WTC11 (cell line): ENCODE results near the gene YIF1A. TPM values are rescaled to one million over a fixed set of nuclear protein-coding genes. Genes with fewer than 3 reads are reported as not detected.

Experiments
- ATAC-seq: fragments of 200-7000 bp; cut with Tn5 transposase; 2 replicates; pipeline ENCODE4 v1.10.0; 2021; ENCODE audit warnings: mild to moderate bottlenecking, moderate library complexity
- CTCF ChIA-PET: fragments of 300-600 bp; sonication (Branson Sonifier 250); formaldehyde crosslinking; loops from one replicate; lab custom pipeline; 2021; ENCODE audit warnings: antibody characterized with exemption; lab: Charles Lee
- POLR2A ChIA-PET: fragments of 350-600 bp; sonication (Branson Sonifier 250); formaldehyde crosslinking; loops from one replicate; lab custom pipeline; 2021; ENCODE audit warnings: antibody characterized with exemption; lab: Charles Lee
- DNase-seq: peaks from one replicate; pipeline ENCODE4 v3.0.0; 2021; ENCODE audit warnings: low spot score
- H3K27ac Mint-ChIP-seq: 2 replicates; pipeline ENCODE4 v1.8.0; 2021; ENCODE audit warnings: mixed read lengths
- H3K27me3 Mint-ChIP-seq: 2 replicates; pipeline ENCODE4 v1.8.0; 2021; ENCODE audit warnings: low read depth, mild to moderate bottlenecking, moderate library complexity, mixed read lengths
- H3K36me3 Mint-ChIP-seq: 2 replicates; pipeline ENCODE4 v1.8.0; 2021; ENCODE audit warnings: mixed read lengths
- H3K4me1 Mint-ChIP-seq: 2 replicates; pipeline ENCODE4 v1.8.0; 2022; ENCODE audit warnings: mixed read lengths
- H3K4me3 Mint-ChIP-seq: 2 replicates; pipeline ENCODE4 v1.8.0; 2021; ENCODE audit warnings: mild to moderate bottlenecking, moderate library complexity, mixed read lengths
- H3K9me3 Mint-ChIP-seq: 2 replicates; pipeline ENCODE4 v1.8.0; 2021; ENCODE audit warnings: mixed read lengths
- ARID4B ChIP-seq: sonication (generic); formaldehyde crosslinking; IDR thresholded peaks from 2 replicates; pipeline ENCODE4 v1.8.0; 2023; ENCODE audit warnings: missing genetic modification reagents, mild to moderate bottlenecking, borderline replicate concordance
- CREB1 ChIP-seq: sonication (generic); formaldehyde crosslinking; IDR thresholded peaks from 2 replicates; pipeline ENCODE4 v1.8.0; 2023; ENCODE audit warnings: mild to moderate bottlenecking, missing genetic modification reagents
- E2F1 ChIP-seq: sonication (generic); formaldehyde crosslinking; IDR thresholded peaks from 2 replicates; pipeline ENCODE4 v1.8.0; 2022; ENCODE audit warnings: mild to moderate bottlenecking, missing genetic modification reagents
- ELF4 ChIP-seq: sonication (generic); formaldehyde crosslinking; IDR thresholded peaks from 2 replicates; pipeline ENCODE4 v1.8.1; 2022; ENCODE audit warnings: low read depth, mild to moderate bottlenecking, moderate library complexity, missing genetic modification reagents
- EMX1 ChIP-seq: fragments of 250-450 bp; sonication (Bioruptor Pico); IDR thresholded peaks from 2 replicates; pipeline ENCODE4 v1.8.0; 2021; ENCODE audit warnings: mild to moderate bottlenecking
- ETV6 ChIP-seq: sonication (generic); formaldehyde crosslinking; IDR thresholded peaks from 2 replicates; pipeline ENCODE4 v1.8.1; 2022; ENCODE audit warnings: mild to moderate bottlenecking, missing genetic modification reagents
- FOXJ3 ChIP-seq: sonication (generic); formaldehyde crosslinking; IDR thresholded peaks from 2 replicates; pipeline ENCODE4 v1.9.0; 2021; ENCODE audit warnings: missing genetic modification reagents, mild to moderate bottlenecking, borderline replicate concordance
- FOXK1 ChIP-seq: sonication (generic); formaldehyde crosslinking; IDR thresholded peaks from 2 replicates; pipeline ENCODE4 v1.8.0; 2022; ENCODE audit warnings: mild to moderate bottlenecking, moderate library complexity, missing genetic modification reagents
- GABPB1 ChIP-seq: sonication (generic); formaldehyde crosslinking; IDR thresholded peaks from 2 replicates; pipeline ENCODE4 v1.8.1; 2023; ENCODE audit warnings: mild to moderate bottlenecking, missing genetic modification reagents
- IRF2 ChIP-seq: sonication (generic); formaldehyde crosslinking; IDR thresholded peaks from 2 replicates; pipeline ENCODE4 v1.8.0; 2022; ENCODE audit warnings: low read depth, missing genetic modification reagents, borderline replicate concordance
- KAT7 ChIP-seq: sonication (generic); formaldehyde crosslinking; IDR thresholded peaks from 2 replicates; pipeline ENCODE4 v1.8.1; 2023; ENCODE audit warnings: missing genetic modification reagents, mild to moderate bottlenecking, borderline replicate concordance
- MLX ChIP-seq: sonication (generic); formaldehyde crosslinking; IDR thresholded peaks from 2 replicates; pipeline ENCODE4 v1.8.1; 2023; ENCODE audit warnings: mild to moderate bottlenecking, missing genetic modification reagents, moderate library complexity
- MYBL2 ChIP-seq: sonication (generic); formaldehyde crosslinking; IDR thresholded peaks from 2 replicates; pipeline ENCODE4 v1.8.1; 2023; ENCODE audit warnings: mild to moderate bottlenecking, moderate library complexity, missing genetic modification reagents
- NR1H2 ChIP-seq: sonication (generic); formaldehyde crosslinking; IDR thresholded peaks from 2 replicates; pipeline ENCODE4 v1.9.0; 2021; ENCODE audit warnings: mild to moderate bottlenecking, moderate library complexity, missing genetic modification reagents
- NR2C2 ChIP-seq: sonication (generic); formaldehyde crosslinking; IDR thresholded peaks from 2 replicates; pipeline ENCODE4 v1.8.0; 2022; ENCODE audit warnings: mild to moderate bottlenecking, missing genetic modification reagents
- NR3C1 ChIP-seq: sonication (generic); formaldehyde crosslinking; conservative IDR thresholded peaks from 2 replicates; pipeline ENCODE4 v1.8.1; 2023; ENCODE audit warnings: low read depth, mild to moderate bottlenecking, missing genetic modification reagents
- SMAD3 ChIP-seq: sonication (generic); formaldehyde crosslinking; IDR thresholded peaks from 2 replicates; pipeline ENCODE4 v1.8.0; 2022; ENCODE audit warnings: missing genetic modification reagents, mild to moderate bottlenecking, borderline replicate concordance
- TEAD1 ChIP-seq: sonication (generic); formaldehyde crosslinking; IDR thresholded peaks from 2 replicates; pipeline ENCODE4 v1.8.0; 2022; ENCODE audit warnings: mild to moderate bottlenecking, missing genetic modification reagents
- TEAD4 ChIP-seq: sonication (generic); formaldehyde crosslinking; IDR thresholded peaks from 2 replicates; pipeline ENCODE4 v1.8.0; 2022; ENCODE audit warnings: mild to moderate bottlenecking, missing genetic modification reagents
- TP53 ChIP-seq: sonication (generic); formaldehyde crosslinking; IDR thresholded peaks from 2 replicates; pipeline ENCODE4 v1.8.1; 2023; ENCODE audit warnings: mild to moderate bottlenecking, missing genetic modification reagents
- ZNF232 ChIP-seq: sonication (generic); formaldehyde crosslinking; IDR thresholded peaks from 2 replicates; pipeline ENCODE4 v1.8.0; 2022; ENCODE audit warnings: mild to moderate bottlenecking, missing genetic modification reagents
- ZNF263 ChIP-seq: sonication (generic); formaldehyde crosslinking; IDR thresholded peaks from 2 replicates; pipeline ENCODE4 v1.8.1; 2022; ENCODE audit warnings: low read depth, mild to moderate bottlenecking, moderate library complexity, missing genetic modification reagents
- ZNF317 ChIP-seq: sonication (generic); formaldehyde crosslinking; IDR thresholded peaks from 2 replicates; pipeline ENCODE4 v1.8.1; 2023; ENCODE audit warnings: low read depth, mild to moderate bottlenecking, moderate library complexity, missing genetic modification reagents, borderline replicate concordance
- ZNF423 ChIP-seq: fragments of 250-450 bp; sonication (Bioruptor Pico); IDR thresholded peaks from 2 replicates; pipeline ENCODE4 v2.1.2; 2022; ENCODE audit warnings: mild to moderate bottlenecking, moderate library complexity
- total RNA-seq: library from RNA; stranded (reverse); gene quantifications from 3 replicates; pipeline ENCODE4 v1.2.3, GENCODE V29; 2021
- TF ChIP-seq, protein P1 (sequence below): fragments of 250-450 bp; sonication (Bioruptor Pico); conservative IDR thresholded peaks from 2 replicates; pipeline ENCODE4 v1.9.0; 2021; ENCODE audit warnings: mild to moderate bottlenecking
- TF ChIP-seq, protein P2 (sequence below): sonication (generic); formaldehyde crosslinking; IDR thresholded peaks from 2 replicates; pipeline ENCODE4 v1.8.1; 2022; ENCODE audit warnings: mild to moderate bottlenecking, moderate library complexity, missing genetic modification reagents
- TF ChIP-seq, protein P3 (sequence below): fragments of 250-450 bp; sonication (Bioruptor Pico); IDR thresholded peaks from 2 replicates; pipeline ENCODE4 v1.9.0; 2021; ENCODE audit warnings: mild to moderate bottlenecking

YIF1A gene
- total RNA-seq, 1 experiment from 2014 or later, result 86.9 TPM

GRCh38 chr11:66251809-66252208 lies 37.1 kb downstream of the YIF1A start:
- Mint-ChIP-seq H3K27me3 (peaks cover 3% of the 10 kb centered on the region), H3K27ac (no peak overlapping the region), H3K36me3 (no peaks in the 10 kb centered on the region), H3K4me1 (peaks cover 8% of the 10 kb centered on the region), H3K4me3 (no peak overlapping the region), H3K9me3 (no peaks in the 10 kb centered on the region)
- TF ChIP-seq ARID4B (CRISPR knock-in tag) (no peak), ZNF263 (CRISPR knock-in tag) (no peak), EMX1 (no peak), TEAD1 (CRISPR knock-in tag) (no peak), FOXK1 (no peak), MYBL2 (CRISPR knock-in tag) (no peak), ZNF232 (CRISPR knock-in tag) (no peak), KAT7 (CRISPR knock-in tag) (no peak), GABPB1 (CRISPR knock-in tag) (no peak), NR3C1 (CRISPR knock-in tag) (no peak), TEAD4 (CRISPR knock-in tag) (no peak), TP53 (no peak), ZNF317 (CRISPR knock-in tag) (no peak), IRF2 (no peak)
- TF ChIP-seq, protein P1, sequence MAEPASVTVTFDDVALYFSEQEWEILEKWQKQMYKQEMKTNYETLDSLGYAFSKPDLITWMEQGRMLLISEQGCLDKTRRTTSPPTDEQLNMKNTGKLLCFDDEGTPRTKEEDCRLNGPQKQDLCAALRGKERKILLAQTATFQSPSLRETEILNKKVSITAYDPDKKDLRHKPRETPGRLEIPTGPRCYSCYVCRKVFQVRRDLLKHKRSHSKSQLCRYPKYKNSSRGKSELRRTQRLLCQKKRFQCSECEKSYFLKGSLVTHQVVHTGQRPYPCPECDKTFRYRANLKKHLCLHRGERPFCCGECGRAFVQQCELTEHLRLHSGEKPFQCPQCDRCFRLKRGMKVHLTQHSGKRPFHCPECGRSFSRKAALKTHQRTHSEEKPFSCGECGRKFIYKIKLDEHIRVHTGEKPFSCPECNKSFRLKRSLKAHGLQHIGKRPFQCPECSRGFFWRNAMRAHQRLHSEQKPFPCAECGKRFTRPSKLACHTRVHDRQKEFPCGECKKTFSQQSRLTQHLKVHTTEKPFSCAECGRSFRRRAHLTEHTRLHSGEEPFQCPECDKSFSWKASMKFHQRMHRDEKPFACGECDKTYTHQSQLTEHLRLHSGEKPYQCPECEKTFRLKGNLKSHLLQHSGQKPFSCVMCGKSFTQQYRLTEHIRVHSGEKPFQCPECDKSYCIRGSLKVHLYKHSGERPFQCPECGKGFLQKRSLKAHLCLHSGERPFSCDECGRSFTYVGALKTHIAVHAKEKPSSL (CRISPR knock-in tag), result no peak
- no peak for DNase-seq
- ATAC-seq, result no peak
- CTCF ChIA-PET, result interaction anchor here (1.6 to 2.2 kb wide), 2 partner anchors 13 to 29 kb away, joined by 8 read pairs; no protein-coding TSS in a partner anchor
- POLR2A ChIA-PET, result interaction anchor here (0.9 kb wide), 1 partner anchor 9 kb away, joined by 3 read pairs; no protein-coding TSS in a partner anchor

DNA sequence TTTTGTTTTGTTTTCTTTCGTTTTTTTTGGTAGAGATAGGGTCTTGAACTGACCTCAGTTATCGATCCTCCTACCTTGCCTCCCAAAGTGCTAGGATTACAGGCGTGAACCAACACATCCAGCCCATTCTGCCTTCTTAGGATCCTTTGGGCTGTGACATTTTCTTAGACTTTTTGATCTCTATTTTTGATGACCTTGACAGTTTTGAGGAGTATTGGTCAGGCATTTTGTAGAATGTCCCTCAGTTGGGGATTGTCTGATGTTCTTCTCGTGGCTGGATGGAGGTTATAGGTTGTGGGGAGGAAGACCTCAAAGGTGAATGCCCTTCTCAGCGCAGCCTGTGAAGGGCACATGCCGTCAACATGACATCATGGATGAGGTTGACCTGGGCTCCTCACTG lies 40.0 kb downstream of the YIF1A start:
- ChIA-PET CTCF (no interaction called here), POLR2A (no interaction called here)
- Mint-ChIP-seq H3K4me3 (no peak overlapping the region), H3K27me3 (no peaks in the 10 kb centered on the region; the same call in none of the 2 replicates), H3K9me3 (no peaks in the 10 kb centered on the region), H3K27ac (no peak overlapping the region), H3K4me1 (peaks cover 3% of the 10 kb centered on the region; the same call in 1 of the 2 replicates), H3K36me3 (no peaks in the 10 kb centered on the region)
- TF ChIP-seq NR2C2, result no peak
- TF ChIP-seq MYBL2 (CRISPR knock-in tag), result no peak
- TF ChIP-seq ETV6, result no peak
- no peak for TF ChIP-seq ELF4
- TF ChIP-seq, protein P2, sequence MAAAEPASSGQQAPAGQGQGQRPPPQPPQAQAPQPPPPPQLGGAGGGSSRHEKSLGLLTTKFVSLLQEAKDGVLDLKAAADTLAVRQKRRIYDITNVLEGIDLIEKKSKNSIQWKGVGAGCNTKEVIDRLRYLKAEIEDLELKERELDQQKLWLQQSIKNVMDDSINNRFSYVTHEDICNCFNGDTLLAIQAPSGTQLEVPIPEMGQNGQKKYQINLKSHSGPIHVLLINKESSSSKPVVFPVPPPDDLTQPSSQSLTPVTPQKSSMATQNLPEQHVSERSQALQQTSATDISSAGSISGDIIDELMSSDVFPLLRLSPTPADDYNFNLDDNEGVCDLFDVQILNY, result no peak
- TF ChIP-seq, protein P3, sequence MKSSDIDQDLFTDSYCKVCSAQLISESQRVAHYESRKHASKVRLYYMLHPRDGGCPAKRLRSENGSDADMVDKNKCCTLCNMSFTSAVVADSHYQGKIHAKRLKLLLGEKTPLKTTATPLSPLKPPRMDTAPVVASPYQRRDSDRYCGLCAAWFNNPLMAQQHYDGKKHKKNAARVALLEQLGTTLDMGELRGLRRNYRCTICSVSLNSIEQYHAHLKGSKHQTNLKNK, result no peak
- no peak for TF ChIP-seq TP53
- no peak for TF ChIP-seq NR1H2 (CRISPR knock-in tag)
- no peak for TF ChIP-seq MLX
- TF ChIP-seq E2F1 (CRISPR knock-in tag), result no peak
- no peak for TF ChIP-seq ZNF263 (CRISPR knock-in tag)
- TF ChIP-seq ZNF423 (CRISPR knock-in tag), result no peak
- TF ChIP-seq TEAD4 (CRISPR knock-in tag), result no peak
- no peak for TF ChIP-seq NR3C1 (CRISPR knock-in tag)
- TF ChIP-seq SMAD3 (CRISPR knock-in tag), result no peak
- no peak for TF ChIP-seq FOXJ3 (CRISPR knock-in tag)
- TF ChIP-seq CREB1 (CRISPR knock-in tag), result no peak
- no peak for ATAC-seq
- DNase-seq, result no peak
